Kidney capillary endothelial cell (primary cell): ENCODE data around the gene GPR25.

Experiments
- DNase-seq: peaks from one replicate; pipeline ENCODE4 v3.0.0-alpha.2; 2018; ENCODE audit warnings: low spot score

GPR25 gene

GRCh38 chr1:200912737-200913407 lies 40.1 kb downstream of the GPR25 start:
- DNase-seq = no peak

GRCh38 chr1:200916152-200916551 lies 43.4 kb downstream of the GPR25 start:
- DNase-seq = no peak

GRCh38 chr1:200916681-200917080 lies 43.9 kb downstream of the GPR25 start:
- no peak for DNase-seq

- no peak for DNase-seq
Observed at GRCh38 chr1:200917291-200917817, 44.6 kb downstream of the GPR25 start.

- no peak for DNase-seq
Observed at GRCh38 chr1:200918006-200918405, 45.2 kb downstream of the GPR25 start.

- no peak for DNase-seq
Observed at GRCh38 chr1:200919386-200919785, 46.6 kb downstream of the GPR25 start.

- DNase-seq = no peak
Observed at GRCh38 chr1:200921571-200922110, 48.9 kb downstream of the GPR25 start.

GRCh38 chr1:200922406-200922805 lies 49.6 kb downstream of the GPR25 start:
- no peak for DNase-seq

GRCh38 chr1:200923601-200924000 lies 50.8 kb downstream of the GPR25 start:
- DNase-seq = no peak
